ENCODE data around the gene SV2B. TPM values are rescaled to one million over a fixed set of nuclear protein-coding genes. Genes with fewer than 3 reads are reported as not detected.

SV2B gene
- total RNA-seq, 2 donors from 2014 or later: 0.04 to 0.13 TPM

- ATAC-seq (replicated peaks): no peak
- Mint-ChIP-seq H3K4me1 (no peaks in the 10 kb centered on the region), H3K9me3 (no peaks in the 10 kb centered on the region), H3K27ac (no peak overlapping the region), H3K4me3 (no peak overlapping the region), H3K36me3 (ENCODE audit: low read depth) (no peaks in the 10 kb centered on the region), H3K27me3 (peaks cover 32% of the 10 kb centered on the region)
Measured at GRCh38 chr15:91228890-91229289, 128.8 kb downstream of the SV2B start.

GRCh38 chr15:91231703-91232102 lies 131.6 kb downstream of the SV2B start:
- no peak for ATAC-seq (replicated peaks)
- Mint-ChIP-seq H3K4me1 (no peaks in the 10 kb centered on the region), H3K9me3 (no peaks in the 10 kb centered on the region), H3K4me3 (no peak overlapping the region), H3K36me3 (ENCODE audit: low read depth) (no peaks in the 10 kb centered on the region), H3K27me3 (peaks cover 38% of the 10 kb centered on the region), H3K27ac (no peak overlapping the region)

GRCh38 chr15:91234759-91235158 lies 134.7 kb downstream of the SV2B start:
- Mint-ChIP-seq H3K9me3 (no peaks in the 10 kb centered on the region), H3K36me3 (ENCODE audit: low read depth) (no peaks in the 10 kb centered on the region)
- peak; percentile 45 for ATAC-seq (replicated peaks)

GRCh38 chr15:91235376-91235775 lies 135.3 kb downstream of the SV2B start:
- Mint-ChIP-seq H3K4me1 (no peaks in the 10 kb centered on the region), H3K9me3 (no peaks in the 10 kb centered on the region), H3K27ac (no peak overlapping the region), H3K4me3 (no peak overlapping the region), H3K27me3 (peaks cover 38% of the 10 kb centered on the region), H3K36me3 (ENCODE audit: low read depth) (no peaks in the 10 kb centered on the region)
- no peak for ATAC-seq (replicated peaks)

More at GRCh38 chr15:91234759-91235158, 134.7 kb downstream of the SV2B start:
- peaks cover 38% of the 10 kb centered on the region for H3K27me3 Mint-ChIP-seq
- H3K4me3 Mint-ChIP-seq: no peak overlapping the region
- no peaks in the 10 kb centered on the region for H3K4me1 Mint-ChIP-seq
- H3K27ac Mint-ChIP-seq: no peak overlapping the region

- H3K27me3 Mint-ChIP-seq: peaks cover 32% of the 10 kb centered on the region
- H3K9me3 Mint-ChIP-seq: no peaks in the 10 kb centered on the region
- no peak overlapping the region for H3K27ac Mint-ChIP-seq
- H3K36me3 Mint-ChIP-seq (ENCODE audit: low read depth): no peaks in the 10 kb centered on the region
- H3K4me1 Mint-ChIP-seq: no peaks in the 10 kb centered on the region
- ATAC-seq (replicated peaks): no peak
- H3K4me3 Mint-ChIP-seq: no peak overlapping the region
Measured at GRCh38 chr15:91237445-91237844, 137.4 kb downstream of the SV2B start.

- H3K9me3 Mint-ChIP-seq: no peaks in the 10 kb centered on the region
- H3K4me1 Mint-ChIP-seq: no peaks in the 10 kb centered on the region
- peaks cover 24% of the 10 kb centered on the region for H3K27me3 Mint-ChIP-seq
- H3K27ac Mint-ChIP-seq: no peak overlapping the region
- no peak for ATAC-seq (replicated peaks)
- H3K36me3 Mint-ChIP-seq (ENCODE audit: low read depth): no peaks in the 10 kb centered on the region
- H3K4me3 Mint-ChIP-seq: no peak overlapping the region
Measured at GRCh38 chr15:91238644-91239425, 138.8 kb downstream of the SV2B start.

GRCh38 chr15:91243826-91244225 lies 143.8 kb downstream of the SV2B start:
- H3K27me3 Mint-ChIP-seq: no peaks in the 10 kb centered on the region
- H3K4me3 Mint-ChIP-seq: no peak overlapping the region
- no peaks in the 10 kb centered on the region for H3K4me1 Mint-ChIP-seq

GRCh38 chr15:91244919-91245318 lies 144.9 kb downstream of the SV2B start:
- no peaks in the 10 kb centered on the region for H3K9me3 Mint-ChIP-seq
- H3K27ac Mint-ChIP-seq: no peak overlapping the region
- peaks cover 6% of the 10 kb centered on the region for H3K27me3 Mint-ChIP-seq
- H3K4me3 Mint-ChIP-seq: no peak overlapping the region
- ATAC-seq (replicated peaks): no peak
- H3K4me1 Mint-ChIP-seq: no peaks in the 10 kb centered on the region
- no peaks in the 10 kb centered on the region for H3K36me3 Mint-ChIP-seq (ENCODE audit: low read depth)

More at GRCh38 chr15:91243826-91244225, 143.8 kb downstream of the SV2B start:
- no peaks in the 10 kb centered on the region for H3K9me3 Mint-ChIP-seq
- no peak overlapping the region for H3K27ac Mint-ChIP-seq
- ATAC-seq (replicated peaks): no peak
- H3K36me3 Mint-ChIP-seq (ENCODE audit: low read depth): no peaks in the 10 kb centered on the region

GRCh38 chr15:91246998-91247397 lies 146.9 kb downstream of the SV2B start:
- Mint-ChIP-seq H3K36me3 (ENCODE audit: low read depth) (no peaks in the 10 kb centered on the region), H3K27ac (no peak overlapping the region), H3K4me3 (no peak overlapping the region), H3K4me1 (no peaks in the 10 kb centered on the region), H3K9me3 (no peaks in the 10 kb centered on the region), H3K27me3 (peaks cover 11% of the 10 kb centered on the region)
- no peak for ATAC-seq (replicated peaks)

- Mint-ChIP-seq H3K4me1 (peaks cover under 1% of the 10 kb centered on the region), H3K9me3 (no peaks in the 10 kb centered on the region)
- ATAC-seq (replicated peaks): no peak
Measured at GRCh38 chr15:91249591-91249990, 149.5 kb downstream of the SV2B start.

GRCh38 chr15:91252322-91252721 lies 152.3 kb downstream of the SV2B start:
- no peaks in the 10 kb centered on the region for H3K36me3 Mint-ChIP-seq (ENCODE audit: low read depth)
- ATAC-seq (replicated peaks): no peak
- H3K9me3 Mint-ChIP-seq: no peaks in the 10 kb centered on the region
- peaks cover 4% of the 10 kb centered on the region for H3K4me1 Mint-ChIP-seq
- no peak overlapping the region for H3K27ac Mint-ChIP-seq
- H3K4me3 Mint-ChIP-seq: no peak overlapping the region
- H3K27me3 Mint-ChIP-seq: peaks cover 26% of the 10 kb centered on the region

More at GRCh38 chr15:91249591-91249990, 149.5 kb downstream of the SV2B start:
- Mint-ChIP-seq H3K4me3 (no peak overlapping the region), H3K36me3 (ENCODE audit: low read depth) (no peaks in the 10 kb centered on the region), H3K27ac (no peak overlapping the region), H3K27me3 (peaks cover 16% of the 10 kb centered on the region)

GRCh38 chr15:91252756-91253155 lies 152.7 kb downstream of the SV2B start:
- Mint-ChIP-seq H3K4me1 (peaks cover 4% of the 10 kb centered on the region), H3K36me3 (ENCODE audit: low read depth) (no peaks in the 10 kb centered on the region), H3K27me3 (peaks cover 26% of the 10 kb centered on the region), H3K9me3 (no peaks in the 10 kb centered on the region), H3K4me3 (no peak overlapping the region), H3K27ac (no peak overlapping the region)
- no peak for ATAC-seq (replicated peaks)

- Mint-ChIP-seq H3K4me3 (no peak overlapping the region), H3K36me3 (ENCODE audit: low read depth) (no peaks in the 10 kb centered on the region), H3K27me3 (peaks cover 26% of the 10 kb centered on the region), H3K9me3 (no peaks in the 10 kb centered on the region), H3K4me1 (peaks cover 4% of the 10 kb centered on the region), H3K27ac (no peak overlapping the region)
- ATAC-seq (replicated peaks): no peak
Measured at GRCh38 chr15:91253605-91254004, 153.5 kb downstream of the SV2B start.

- H3K4me3 Mint-ChIP-seq: no peak overlapping the region
- H3K36me3 Mint-ChIP-seq (ENCODE audit: low read depth): no peaks in the 10 kb centered on the region
- peaks cover 22% of the 10 kb centered on the region for H3K27me3 Mint-ChIP-seq
- H3K9me3 Mint-ChIP-seq: no peaks in the 10 kb centered on the region
- no peak overlapping the region for H3K27ac Mint-ChIP-seq
- ATAC-seq (replicated peaks): no peak
- peaks cover 4% of the 10 kb centered on the region for H3K4me1 Mint-ChIP-seq
Measured at GRCh38 chr15:91254766-91255165, 154.7 kb downstream of the SV2B start.

- peaks cover 4% of the 10 kb centered on the region for H3K4me1 Mint-ChIP-seq
- H3K27ac Mint-ChIP-seq: no peak overlapping the region
- no peak for ATAC-seq (replicated peaks)
- peaks cover 26% of the 10 kb centered on the region for H3K27me3 Mint-ChIP-seq
- no peak overlapping the region for H3K4me3 Mint-ChIP-seq
- H3K36me3 Mint-ChIP-seq (ENCODE audit: low read depth): no peaks in the 10 kb centered on the region
- no peaks in the 10 kb centered on the region for H3K9me3 Mint-ChIP-seq
Measured at GRCh38 chr15:91255670-91256192, 155.7 kb downstream of the SV2B start.

Measured in activated T-helper 17 cell treated with anti-CD3 and anti-CD28 coated beads, Interleukin-2, amount 50 U/mL, for 72 hours (primary cell).